BJ (cell line): ENCODE measurements around the gene CD58. TPM values are rescaled to one million over a fixed set of nuclear protein-coding genes. Genes with fewer than 3 reads are reported as not detected.
"Not testable (repeated sequence)": the region's sequence is repeated elsewhere in the genome, so short reads cannot be mapped to it uniquely, and the experiment has no call there.

Experiments used
- CTCF ChIA-PET: fragments of 350-600 bp; formaldehyde crosslinking; extraction: SDS; loops from one replicate; lab custom pipeline; 2021; ENCODE audit warnings: antibody characterized with exemption, inconsistent platforms; lab: Yijun Ruan, JAX
- POLR2A ChIA-PET: fragments of 300-600 bp; sonication (Branson Sonifier 250); formaldehyde crosslinking; extraction: SDS; loops from one replicate; lab custom pipeline; 2021; ENCODE audit warnings: antibody characterized with exemption; lab: Charles Lee
- DNase-seq: peaks from one replicate; pipeline ENCODE4 v3.0.0-alpha.2; 2011; ENCODE audit warnings: low read depth
- H3K27me3 ChIP-seq: 2 replicates; pipeline ENCODE4 v1.6.0; 2011; ENCODE audit warnings: low read length; ENCODE audit not compliant: control insufficient read depth, insufficient read depth
- H3K36me3 ChIP-seq: 2 replicates; pipeline ENCODE4 v1.5.1; 2011; ENCODE audit warnings: low read length; ENCODE audit not compliant: control insufficient read depth, insufficient read depth
- H3K4me3 ChIP-seq: 2 replicates; pipeline ENCODE4 v1.5.1; 2011; ENCODE audit warnings: low read depth, mild to moderate bottlenecking, control low read depth, low read length
- polyA plus RNA-seq: library from polyadenylated mRNA; depleted of rRNA; stranded (reverse); fragments of >200 nt; gene quantifications from 2 replicates; pipeline ENCODE4 v1.2.3, GENCODE V29; 2011
- TF ChIP-seq, protein P1 (sequence below): IDR thresholded peaks from 2 replicates; pipeline ENCODE4 v1.5.1; 2011; ENCODE audit warnings: low read depth, mild to moderate bottlenecking, control low read depth, inconsistent platforms, low read length, moderate library complexity; ENCODE audit not compliant: insufficient read depth

Gene CD58
- polyA plus RNA-seq, 1 experiment, result 11.7 TPM

DNA sequence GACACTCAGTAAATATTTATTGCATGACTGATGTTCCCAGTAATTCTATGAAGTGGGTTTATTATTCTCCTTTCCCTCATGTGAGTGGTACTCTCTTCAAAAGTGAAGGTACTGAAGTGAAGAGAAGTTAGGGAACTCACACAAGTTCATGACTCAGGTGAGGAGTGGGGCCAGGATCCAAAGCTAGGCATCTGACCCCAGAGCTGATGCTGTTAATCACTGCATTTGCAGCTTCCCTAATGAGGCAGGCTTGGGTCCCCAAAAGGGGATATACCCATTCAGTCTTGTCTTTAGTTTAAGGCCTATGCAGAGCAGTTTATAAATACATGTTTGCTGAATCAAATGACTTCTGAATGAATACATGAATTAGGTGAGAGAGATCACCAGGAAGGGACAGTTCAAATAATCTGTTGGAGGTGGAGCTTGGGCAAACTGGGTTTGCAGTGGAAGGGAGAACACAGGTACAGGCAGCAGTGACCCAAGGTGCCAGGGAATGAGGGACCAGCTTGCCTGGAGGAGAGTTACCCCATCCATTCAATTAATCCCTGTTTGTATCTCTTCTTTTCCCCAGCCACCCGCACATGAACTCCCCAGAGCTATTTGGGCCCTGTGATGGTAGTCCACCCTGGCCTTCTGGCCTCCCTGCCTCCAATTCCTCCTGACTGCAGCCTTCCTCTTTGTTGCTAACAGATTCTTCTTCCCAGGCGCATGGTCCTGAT is 2.0 kb downstream of the CD58 start:
- no peaks in the 10 kb centered on the region for H3K27me3 ChIP-seq

DNA sequence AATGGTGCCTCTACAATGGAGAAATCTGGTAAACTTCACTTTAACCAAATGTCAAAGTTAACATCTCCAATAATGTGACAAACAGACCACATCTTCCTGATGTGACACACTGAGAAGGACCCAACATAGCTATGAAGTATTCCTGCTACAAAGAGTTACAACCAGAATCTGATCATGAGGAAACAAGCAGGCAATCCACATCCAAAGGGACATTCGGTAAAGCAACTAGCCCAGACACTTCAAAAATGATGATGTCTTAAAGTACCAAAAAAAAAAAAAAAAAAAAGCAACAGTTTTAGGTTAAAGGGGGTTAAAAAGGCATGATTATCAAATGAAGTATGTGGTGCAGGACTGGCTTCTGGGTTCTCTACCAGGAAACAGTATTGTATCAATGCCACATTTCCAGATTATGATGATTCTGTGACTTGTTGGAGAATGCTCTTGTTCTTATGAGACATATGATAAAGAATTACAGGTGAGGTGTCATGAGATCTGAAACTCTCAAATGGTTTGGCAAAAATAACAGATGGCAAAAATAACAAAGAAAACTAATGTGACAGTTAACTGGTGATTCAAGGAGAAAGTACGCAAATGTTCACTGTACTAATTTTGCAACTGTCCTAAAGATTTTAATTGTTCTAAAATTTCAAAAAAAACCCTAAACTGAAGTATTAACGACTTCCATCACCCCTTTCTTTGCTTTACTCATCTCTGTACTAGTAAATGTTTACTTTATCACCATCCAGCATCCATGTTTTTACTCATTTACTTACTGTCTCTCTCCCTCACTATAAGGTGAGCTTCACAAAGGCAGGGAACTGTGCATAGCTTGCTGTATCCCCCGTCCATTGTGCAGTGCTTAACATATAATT is 2.8 kb downstream of the CD58 start:
- CTCF ChIA-PET, result no interaction called here
- no peak for DNase-seq
- POLR2A ChIA-PET, result no interaction called here
- TF ChIP-seq, protein P1, sequence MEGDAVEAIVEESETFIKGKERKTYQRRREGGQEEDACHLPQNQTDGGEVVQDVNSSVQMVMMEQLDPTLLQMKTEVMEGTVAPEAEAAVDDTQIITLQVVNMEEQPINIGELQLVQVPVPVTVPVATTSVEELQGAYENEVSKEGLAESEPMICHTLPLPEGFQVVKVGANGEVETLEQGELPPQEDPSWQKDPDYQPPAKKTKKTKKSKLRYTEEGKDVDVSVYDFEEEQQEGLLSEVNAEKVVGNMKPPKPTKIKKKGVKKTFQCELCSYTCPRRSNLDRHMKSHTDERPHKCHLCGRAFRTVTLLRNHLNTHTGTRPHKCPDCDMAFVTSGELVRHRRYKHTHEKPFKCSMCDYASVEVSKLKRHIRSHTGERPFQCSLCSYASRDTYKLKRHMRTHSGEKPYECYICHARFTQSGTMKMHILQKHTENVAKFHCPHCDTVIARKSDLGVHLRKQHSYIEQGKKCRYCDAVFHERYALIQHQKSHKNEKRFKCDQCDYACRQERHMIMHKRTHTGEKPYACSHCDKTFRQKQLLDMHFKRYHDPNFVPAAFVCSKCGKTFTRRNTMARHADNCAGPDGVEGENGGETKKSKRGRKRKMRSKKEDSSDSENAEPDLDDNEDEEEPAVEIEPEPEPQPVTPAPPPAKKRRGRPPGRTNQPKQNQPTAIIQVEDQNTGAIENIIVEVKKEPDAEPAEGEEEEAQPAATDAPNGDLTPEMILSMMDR, result no peak
- no peaks in the 10 kb centered on the region for H3K36me3 ChIP-seq
- H3K4me3 ChIP-seq, result no peak overlapping the region
- no peaks in the 10 kb centered on the region for H3K27me3 ChIP-seq

More for the DNA sequence above, 2.0 kb downstream of the CD58 start:
- TF ChIP-seq, protein P1, result no peak
- POLR2A ChIA-PET, result no interaction called here
- no peak overlapping the region for H3K4me3 ChIP-seq
- no peaks in the 10 kb centered on the region for H3K36me3 ChIP-seq
- no peak for DNase-seq
- CTCF ChIA-PET, result interaction anchor here (0.7 to 1.2 kb wide), 3 partner anchors 30 to 70 kb away, joined by 3 to 4 read pairs (median 3); no protein-coding TSS in a partner anchor

DNA sequence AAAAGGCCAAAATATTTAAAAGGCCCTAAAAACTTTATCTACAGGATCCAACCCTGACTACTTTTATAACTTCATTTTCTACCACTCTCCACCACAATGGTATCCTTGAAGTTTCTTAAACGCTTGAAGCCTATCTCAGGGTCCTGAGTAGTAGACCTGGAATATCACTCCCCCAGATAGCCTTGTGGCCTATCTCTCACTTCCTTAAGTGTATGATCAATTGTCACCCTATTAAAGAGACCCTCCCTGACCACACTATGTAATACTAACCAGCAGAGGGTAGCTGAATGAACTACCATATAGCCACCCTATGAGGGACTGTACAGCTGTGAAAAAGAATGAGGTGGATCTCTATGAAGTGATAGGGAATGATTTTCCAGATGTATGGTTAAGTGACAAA is 5.6 kb downstream of the CD58 start:
- Histone ChIP-seq H3K36me3 (no peaks in the 10 kb centered on the region), H3K4me3 (no peak overlapping the region), H3K27me3 (no peaks in the 10 kb centered on the region)
- POLR2A ChIA-PET, result no interaction called here
- TF ChIP-seq, protein P1, result no peak
- CTCF ChIA-PET, result no interaction called here
- DNase-seq, result no peak

DNA sequence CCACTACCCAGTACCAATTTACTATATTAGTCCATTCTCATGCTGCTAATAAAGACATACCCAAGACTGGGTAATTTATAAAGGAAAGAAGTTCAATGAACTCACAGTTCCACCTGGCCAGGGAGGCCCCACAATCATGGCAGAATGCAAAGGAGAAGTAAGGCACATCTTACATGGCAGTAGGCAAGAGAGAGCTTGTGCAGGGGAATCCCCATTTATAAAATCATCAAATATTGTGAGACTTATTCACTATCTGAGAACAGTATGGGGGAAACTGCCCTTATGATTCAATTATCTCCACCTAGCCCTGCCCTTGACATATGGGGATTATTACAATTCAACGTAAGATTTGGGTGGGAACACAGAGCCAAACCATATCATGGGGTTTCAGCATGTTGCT is 6.4 kb downstream of the CD58 start:
- H3K4me3 ChIP-seq, result no peak overlapping the region
- H3K27me3 ChIP-seq, result no peaks in the 10 kb centered on the region
- CTCF ChIA-PET, result no interaction called here
- H3K36me3 ChIP-seq, result no peaks in the 10 kb centered on the region
- POLR2A ChIA-PET, result no interaction called here
- TF ChIP-seq, protein P1, result no peak
- no peak for DNase-seq

DNA sequence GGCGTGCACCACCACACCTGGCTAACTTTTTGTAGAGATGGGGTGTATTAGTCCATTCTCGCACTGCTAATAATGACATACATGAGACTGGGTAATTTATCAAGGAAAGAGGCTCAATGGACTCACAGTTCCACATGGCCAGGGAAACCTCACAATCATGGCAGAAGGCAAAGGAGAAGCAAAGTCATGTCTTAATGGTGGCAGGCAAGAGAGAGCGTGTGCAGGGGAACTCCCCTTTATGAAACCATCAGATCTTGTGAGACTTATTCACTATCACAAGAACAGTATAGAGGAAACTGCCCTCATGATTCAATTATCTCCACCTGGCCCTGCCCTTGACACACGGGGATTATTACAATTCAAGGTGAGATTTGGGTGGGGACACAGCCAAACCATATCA is 8.4 kb downstream of the CD58 start:
- DNase-seq, H3K27me3 ChIP-seq, H3K4me3 ChIP-seq, H3K36me3 ChIP-seq, POLR2A ChIA-PET: not testable (repeated sequence)
- CTCF ChIA-PET, result interaction anchor here (0.6 kb wide), 1 partner anchor 48 kb away, joined by 4 read pairs; no protein-coding TSS in a partner anchor
